Measurements from ENCODE around the gene LAT. TPM values are rescaled to one million over a fixed set of nuclear protein-coding genes. Genes with fewer than 3 reads are reported as not detected.

LAT gene
- total and polyA plus RNA-seq, 8 donors: 1.3 to 26.8 (median 7.3) TPM; not detected in 1

DNA sequence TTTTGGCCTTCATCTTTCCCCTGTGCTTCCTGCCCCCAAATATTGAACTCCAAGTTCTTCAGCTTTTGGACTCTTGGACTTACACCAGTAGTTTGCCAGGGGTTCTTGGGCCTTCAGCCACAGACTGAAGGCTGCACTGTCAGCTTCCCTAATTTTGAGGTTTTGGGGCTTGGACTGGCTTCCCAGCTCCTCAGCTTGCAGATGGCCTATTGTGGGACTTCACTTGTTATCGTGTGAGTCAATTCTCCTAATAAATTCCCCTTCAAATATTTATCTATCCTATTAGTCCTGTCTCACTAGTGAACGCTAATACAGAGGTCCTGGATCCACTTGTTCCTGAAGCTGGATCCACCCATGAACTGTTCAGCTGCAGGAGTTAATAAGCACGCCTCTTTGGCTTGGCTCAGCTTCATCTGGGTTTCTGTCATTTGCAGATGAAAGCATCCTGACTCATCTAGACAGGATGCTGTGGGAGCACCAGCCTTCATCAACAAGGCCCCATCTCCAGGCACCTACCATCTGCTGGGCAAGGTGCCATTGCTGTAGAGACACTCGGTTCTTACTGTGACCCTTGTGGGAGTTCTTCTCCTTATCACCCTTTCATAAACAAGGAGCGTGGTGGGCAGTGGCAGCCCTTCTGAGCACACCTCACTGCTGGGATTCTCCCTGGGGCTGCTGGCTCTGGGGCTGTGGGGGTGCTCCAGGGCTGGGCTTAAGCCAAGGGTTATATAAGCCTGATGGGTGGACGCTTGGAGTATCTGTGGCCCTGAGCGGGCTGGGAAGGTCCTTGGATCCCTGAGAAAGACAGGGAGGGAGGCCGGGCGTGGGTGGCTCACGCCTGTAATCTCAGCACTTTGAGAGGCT is 23.1 kb downstream of the LAT start:
- Histone ChIP-seq H3K27ac (no peak overlapping the region), H3K4me3 (no peak overlapping the region), H3K36me3 (no peaks in the 10 kb centered on the region), H3K9me3 (no peaks in the 10 kb centered on the region), H3K27me3 (no peaks in the 10 kb centered on the region), H3K4me1 (no peaks in the 10 kb centered on the region)
- WGBS, 5 donors: 58 to 70% (median 64%) methylated on average over 9 to 10 of the region's 10 CpGs
- DNase-seq: peak in 1 of 2 donors; percentile 31
- TF ChIP-seq, protein P1, sequence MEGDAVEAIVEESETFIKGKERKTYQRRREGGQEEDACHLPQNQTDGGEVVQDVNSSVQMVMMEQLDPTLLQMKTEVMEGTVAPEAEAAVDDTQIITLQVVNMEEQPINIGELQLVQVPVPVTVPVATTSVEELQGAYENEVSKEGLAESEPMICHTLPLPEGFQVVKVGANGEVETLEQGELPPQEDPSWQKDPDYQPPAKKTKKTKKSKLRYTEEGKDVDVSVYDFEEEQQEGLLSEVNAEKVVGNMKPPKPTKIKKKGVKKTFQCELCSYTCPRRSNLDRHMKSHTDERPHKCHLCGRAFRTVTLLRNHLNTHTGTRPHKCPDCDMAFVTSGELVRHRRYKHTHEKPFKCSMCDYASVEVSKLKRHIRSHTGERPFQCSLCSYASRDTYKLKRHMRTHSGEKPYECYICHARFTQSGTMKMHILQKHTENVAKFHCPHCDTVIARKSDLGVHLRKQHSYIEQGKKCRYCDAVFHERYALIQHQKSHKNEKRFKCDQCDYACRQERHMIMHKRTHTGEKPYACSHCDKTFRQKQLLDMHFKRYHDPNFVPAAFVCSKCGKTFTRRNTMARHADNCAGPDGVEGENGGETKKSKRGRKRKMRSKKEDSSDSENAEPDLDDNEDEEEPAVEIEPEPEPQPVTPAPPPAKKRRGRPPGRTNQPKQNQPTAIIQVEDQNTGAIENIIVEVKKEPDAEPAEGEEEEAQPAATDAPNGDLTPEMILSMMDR (IDR thresholded peaks at IDR 0.05): no peak
- TF ChIP-seq EP300 (IDR thresholded peaks at IDR 0.05) (no peak), POLR2A (IDR thresholded peaks at IDR 0.05) (no peak), POLR2AphosphoS5 (IDR thresholded peaks at IDR 0.05) (no peak)
- intact Hi-C loops (cut with DNase I; ENCODE audit: low total_unique reads): no loop called here

DNA sequence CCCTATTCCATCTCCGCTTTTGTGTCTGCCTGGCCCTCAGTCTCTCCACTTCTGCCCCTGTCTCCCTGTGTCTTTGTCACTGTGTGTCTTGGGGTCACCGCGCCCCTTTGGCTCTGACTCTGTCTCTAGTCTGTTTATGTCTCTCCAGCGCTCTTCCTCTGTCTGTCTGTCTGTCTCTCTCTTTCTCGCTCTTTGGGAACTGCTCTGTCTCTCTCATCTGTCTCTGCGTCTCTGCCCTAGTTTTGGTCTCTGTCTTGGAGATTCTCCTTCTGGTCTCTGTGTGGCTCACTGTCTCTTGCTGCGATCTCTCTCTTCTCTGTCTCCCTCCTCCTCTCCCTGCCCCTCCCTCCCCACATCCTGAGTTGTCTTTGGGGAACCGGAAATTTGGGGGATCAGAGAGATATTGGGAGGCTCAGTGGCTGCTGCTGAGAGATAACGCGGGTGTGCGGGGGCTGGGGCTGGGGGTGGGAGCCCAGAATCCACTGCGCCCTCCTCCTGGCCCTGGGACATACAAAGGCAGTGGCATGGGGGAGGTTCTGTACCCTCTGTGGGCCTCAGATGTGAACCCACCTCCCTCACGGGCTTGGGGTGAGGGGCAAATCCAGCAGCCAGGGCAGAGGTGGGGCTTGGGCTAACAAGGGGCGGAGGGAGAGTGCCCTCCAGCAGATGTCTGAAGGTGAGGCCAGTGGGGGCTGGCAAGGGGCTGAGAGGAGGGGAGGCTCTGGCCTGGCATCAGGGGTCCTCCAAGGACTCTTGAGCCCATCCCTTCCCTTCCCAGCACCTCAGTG is 24.4 kb downstream of the LAT start:
- intact Hi-C loops (cut with DNase I; ENCODE audit: low total_unique reads): no loop called here
- H3K4me1 ChIP-seq: no peaks in the 10 kb centered on the region
- no peaks in the 10 kb centered on the region for H3K36me3 ChIP-seq
- 46 to 69% (median 64%) methylated on average over 12 to 14 of the region's 14 CpGs for WGBS, 5 donors
- H3K4me3 ChIP-seq: no peak overlapping the region
- H3K27ac ChIP-seq: peak overlapping the region in 1 of 5 donors; percentile 6
- H3K9me3 ChIP-seq: no peaks in the 10 kb centered on the region
- TF ChIP-seq EP300 (IDR thresholded peaks at IDR 0.05): no peak
- TF ChIP-seq, protein P1 (IDR thresholded peaks at IDR 0.05): no peak
- no peak for TF ChIP-seq POLR2A (IDR thresholded peaks at IDR 0.05)
- no peak for TF ChIP-seq POLR2AphosphoS5 (IDR thresholded peaks at IDR 0.05)
- no peaks in the 10 kb centered on the region for H3K27me3 ChIP-seq
- no peak for DNase-seq

DNA sequence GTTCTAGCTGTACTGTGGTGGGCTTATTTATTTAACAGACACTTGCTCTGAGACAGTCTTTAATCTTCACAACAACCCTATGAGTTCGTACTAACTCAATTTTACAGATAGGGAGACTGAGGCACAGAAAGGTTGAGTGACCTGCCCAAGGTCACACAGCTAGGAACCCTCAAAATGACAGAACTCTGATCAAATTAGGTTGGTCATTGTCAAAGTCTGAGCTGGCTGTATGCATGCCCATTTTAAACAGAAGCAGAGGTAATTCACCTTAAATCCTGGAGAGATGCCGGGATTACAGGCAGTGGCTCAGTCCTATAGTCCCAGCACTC is 24.9 kb downstream of the LAT start:
- Histone ChIP-seq H3K27ac (no peak overlapping the region), H3K27me3 (no peaks in the 10 kb centered on the region), H3K36me3 (no peaks in the 10 kb centered on the region), H3K9me3 (no peaks in the 10 kb centered on the region), H3K4me3 (no peak overlapping the region), H3K4me1 (no peaks in the 10 kb centered on the region)
- WGBS, 5 donors: 79 to 90% (median 85%) methylated on average over 2 of the region's 2 CpGs
- intact Hi-C loops (cut with DNase I; ENCODE audit: low total_unique reads): no loop called here
- DNase-seq: no peak
- TF ChIP-seq, protein P1 (IDR thresholded peaks at IDR 0.05): no peak
- TF ChIP-seq EP300 (IDR thresholded peaks at IDR 0.05) (no peak), POLR2AphosphoS5 (IDR thresholded peaks at IDR 0.05) (no peak), POLR2A (IDR thresholded peaks at IDR 0.05) (no peak)

DNA sequence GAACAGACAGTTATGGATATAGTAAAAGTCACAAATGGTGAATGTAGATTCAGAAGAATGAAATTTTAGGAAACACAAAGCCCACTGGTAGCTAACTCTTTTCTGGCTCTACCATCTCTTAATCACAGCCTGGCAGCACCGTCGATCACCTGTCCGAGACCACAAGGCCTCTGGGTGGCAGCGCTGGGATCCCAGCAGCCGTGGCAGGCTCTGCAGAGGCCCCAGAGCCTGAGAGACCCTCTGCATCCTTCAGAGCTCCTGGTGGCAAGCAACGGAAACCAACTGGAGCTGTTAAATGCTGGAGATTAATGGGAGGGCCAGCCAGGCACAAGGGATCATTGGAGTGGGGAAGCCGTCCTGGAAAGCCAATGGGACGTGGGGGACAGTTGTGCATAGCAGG is 26.3 kb downstream of the LAT start:
- Histone ChIP-seq H3K4me1 (no peaks in the 10 kb centered on the region), H3K27ac (no peak overlapping the region), H3K36me3 (no peaks in the 10 kb centered on the region), H3K9me3 (no peaks in the 10 kb centered on the region), H3K27me3 (no peaks in the 10 kb centered on the region), H3K4me3 (no peak overlapping the region)
- TF ChIP-seq POLR2A (IDR thresholded peaks at IDR 0.05): no peak
- TF ChIP-seq, protein P1 (IDR thresholded peaks at IDR 0.05): no peak
- no peak for TF ChIP-seq EP300 (IDR thresholded peaks at IDR 0.05)
- no peak for TF ChIP-seq POLR2AphosphoS5 (IDR thresholded peaks at IDR 0.05)
- WGBS, 5 donors: 46 to 76% (median 60%) methylated on average over 6 to 8 of the region's 8 CpGs
- no peak for DNase-seq
- intact Hi-C loops (cut with DNase I; ENCODE audit: low total_unique reads): no loop called here

Data from stomach (tissue), 9 donors.